Measurements from ENCODE around the gene C1orf53.

C1orf53 gene

DNA sequence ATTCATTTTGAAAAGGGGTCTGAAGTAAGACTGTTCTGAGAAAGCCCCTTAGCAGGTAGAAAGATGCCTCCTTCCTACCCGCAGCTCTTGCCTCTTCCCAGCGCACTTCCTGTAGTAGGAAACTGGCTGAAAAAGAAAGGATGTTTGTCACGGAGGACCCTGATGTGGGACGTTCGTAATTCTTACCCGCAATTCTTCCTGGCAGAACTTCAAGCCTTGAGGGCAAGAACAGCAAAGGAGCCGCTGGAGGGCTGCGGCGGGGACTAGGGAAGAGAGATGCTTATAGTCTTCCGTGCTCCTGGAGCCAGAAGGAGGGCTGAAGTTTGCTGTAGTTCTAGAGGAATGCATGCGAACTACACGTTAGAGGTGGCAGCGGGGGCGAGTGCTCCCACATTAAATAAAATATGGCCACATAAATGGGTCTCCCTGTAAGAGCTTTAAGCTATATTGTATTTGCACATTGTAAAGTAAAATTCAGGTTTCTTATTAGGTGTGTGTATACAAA is 6.3 kb downstream of the C1orf53 start:
- Histone ChIP-seq H3K27me3 (peaks cover 100% of the 10 kb centered on the region), H3K36me3 (no peaks in the 10 kb centered on the region), H3K4me1 (no peaks in the 10 kb centered on the region), H3K9ac (no peak overlapping the region), H3K27ac (no peak overlapping the region), H3K4me2 (no peak overlapping the region), H4K20me1 (peaks cover 98% of the 10 kb centered on the region), H3K4me3 (no peak overlapping the region), H3K9me3 (peaks cover 33% of the 10 kb centered on the region)
- no peak for TF ChIP-seq Cebpa-rat (IDR thresholded peaks at IDR 0.05)

DNA sequence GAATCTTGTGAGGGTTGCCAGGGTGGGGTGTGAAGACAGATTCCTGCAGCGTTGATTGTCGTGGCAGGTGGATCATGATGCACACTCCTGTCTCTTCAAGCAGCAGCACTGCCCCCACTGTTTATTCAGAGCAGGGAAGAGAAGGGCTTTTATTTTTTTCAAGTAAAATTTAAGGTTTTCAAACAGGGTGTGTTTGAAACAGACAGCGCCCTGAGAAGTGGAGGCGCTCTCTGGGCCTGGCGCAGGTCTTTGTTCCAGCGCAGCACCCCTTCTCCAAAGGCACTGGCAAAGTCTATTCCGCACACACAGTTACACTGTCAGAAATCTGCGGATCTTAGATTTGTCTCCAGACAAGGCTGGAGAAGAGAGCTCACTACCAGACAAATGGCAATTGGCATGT is 7.0 kb downstream of the C1orf53 start:
- no peak for TF ChIP-seq Cebpa-rat (IDR thresholded peaks at IDR 0.05)
- Histone ChIP-seq H3K4me3 (no peak overlapping the region), H3K36me3 (no peaks in the 10 kb centered on the region), H3K4me2 (no peak overlapping the region), H3K27me3 (peaks cover 100% of the 10 kb centered on the region), H4K20me1 (peaks cover 98% of the 10 kb centered on the region), H3K9me3 (peaks cover 33% of the 10 kb centered on the region), H3K27ac (no peak overlapping the region), H3K9ac (no peak overlapping the region), H3K4me1 (no peaks in the 10 kb centered on the region)

DNA sequence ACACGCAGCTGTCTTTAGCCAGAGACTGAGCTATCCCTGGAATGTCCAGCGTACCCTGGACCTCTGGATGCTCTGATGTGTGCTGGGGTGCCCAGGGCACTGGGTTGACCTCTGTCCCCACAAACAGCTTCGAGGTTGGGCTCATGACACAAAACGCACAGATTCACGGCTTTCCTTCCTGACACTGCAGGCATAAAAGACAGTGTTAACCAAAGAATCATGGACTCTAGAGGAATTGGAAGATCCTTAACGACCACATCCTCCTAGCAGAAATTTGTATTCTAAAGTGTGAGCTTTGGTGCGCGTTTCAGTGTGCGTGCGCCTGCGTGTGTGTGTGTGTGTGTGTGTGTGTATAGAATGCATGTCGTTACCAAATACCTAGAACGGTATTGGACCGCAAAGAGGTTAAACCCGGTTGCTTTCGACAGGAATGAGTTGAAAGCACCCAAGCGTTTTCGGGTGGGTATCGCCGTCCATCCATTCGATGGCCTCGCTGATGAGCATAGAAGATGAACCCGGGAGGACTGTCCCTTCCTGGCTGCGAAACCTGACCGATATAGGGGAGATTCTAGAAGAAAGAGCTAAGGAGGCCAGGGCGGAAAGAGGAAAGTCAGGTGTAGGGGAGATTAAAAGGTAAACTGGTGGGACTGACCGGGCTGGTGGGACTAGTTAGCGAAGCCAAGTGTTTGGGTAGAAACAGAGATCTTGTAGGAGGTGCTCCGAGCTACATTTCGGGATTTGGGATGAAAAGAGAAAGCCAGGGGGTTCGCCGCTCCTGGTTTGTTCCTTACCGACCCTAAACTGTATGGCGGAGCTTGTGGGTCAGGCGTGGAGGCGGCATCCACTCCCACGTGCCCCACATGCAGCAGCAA is 7.9 kb downstream of the C1orf53 start:
- no peak for TF ChIP-seq Cebpa-rat (IDR thresholded peaks at IDR 0.05)
- Histone ChIP-seq H3K4me1 (no peaks in the 10 kb centered on the region), H3K27me3 (peaks cover 100% of the 10 kb centered on the region), H3K9me3 (peaks cover 33% of the 10 kb centered on the region), H3K4me3 (no peak overlapping the region), H3K27ac (no peak overlapping the region), H3K36me3 (no peaks in the 10 kb centered on the region), H3K4me2 (no peak overlapping the region), H3K9ac (no peak overlapping the region), H4K20me1 (peaks cover 98% of the 10 kb centered on the region)

DNA sequence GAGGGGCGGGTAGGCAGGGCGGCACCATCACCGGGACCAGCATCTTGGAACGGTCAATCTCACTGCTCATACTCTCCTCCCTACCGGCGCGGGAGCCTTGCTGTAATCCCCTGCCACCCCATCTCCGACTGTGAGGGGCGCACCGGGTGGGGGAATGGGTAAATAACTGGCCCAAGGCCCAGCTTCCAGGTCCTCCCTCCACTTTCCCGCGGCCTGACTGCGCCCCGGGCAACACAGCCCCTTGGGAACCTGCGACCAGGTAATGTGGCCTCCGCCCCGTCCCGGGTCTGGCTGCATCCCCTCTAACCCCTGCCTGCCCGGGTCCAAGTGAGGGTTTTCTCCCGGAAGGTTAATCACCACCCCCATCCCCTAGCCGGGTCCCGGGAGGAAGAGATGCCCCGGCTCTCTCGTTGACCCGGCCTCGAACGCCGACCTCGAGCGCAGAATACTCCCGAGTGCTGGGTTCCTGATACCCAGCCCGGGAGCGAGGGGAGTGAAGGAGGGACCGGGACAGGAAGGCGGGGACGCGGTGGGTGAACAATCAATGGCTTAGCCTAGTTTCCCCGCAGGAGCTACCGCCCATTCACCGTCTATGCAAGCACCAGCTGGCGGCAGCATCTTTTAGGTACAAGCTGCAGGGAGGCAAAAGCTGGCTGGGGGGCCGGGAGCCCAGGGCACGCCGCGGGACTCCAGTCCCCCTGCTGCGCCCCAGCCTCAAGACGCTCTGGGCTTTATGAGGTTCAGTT is 8.9 kb downstream of the C1orf53 start:
- TF ChIP-seq Cebpa-rat (IDR thresholded peaks at IDR 0.05): no peak
- Histone ChIP-seq H4K20me1 (peaks cover 98% of the 10 kb centered on the region), H3K9ac (no peak overlapping the region), H3K27me3 (peaks cover 100% of the 10 kb centered on the region), H3K4me2 (no peak overlapping the region), H3K4me1 (no peaks in the 10 kb centered on the region), H3K4me3 (no peak overlapping the region), H3K36me3 (no peaks in the 10 kb centered on the region), H3K9me3 (peaks cover 33% of the 10 kb centered on the region), H3K27ac (no peak overlapping the region)

DNA sequence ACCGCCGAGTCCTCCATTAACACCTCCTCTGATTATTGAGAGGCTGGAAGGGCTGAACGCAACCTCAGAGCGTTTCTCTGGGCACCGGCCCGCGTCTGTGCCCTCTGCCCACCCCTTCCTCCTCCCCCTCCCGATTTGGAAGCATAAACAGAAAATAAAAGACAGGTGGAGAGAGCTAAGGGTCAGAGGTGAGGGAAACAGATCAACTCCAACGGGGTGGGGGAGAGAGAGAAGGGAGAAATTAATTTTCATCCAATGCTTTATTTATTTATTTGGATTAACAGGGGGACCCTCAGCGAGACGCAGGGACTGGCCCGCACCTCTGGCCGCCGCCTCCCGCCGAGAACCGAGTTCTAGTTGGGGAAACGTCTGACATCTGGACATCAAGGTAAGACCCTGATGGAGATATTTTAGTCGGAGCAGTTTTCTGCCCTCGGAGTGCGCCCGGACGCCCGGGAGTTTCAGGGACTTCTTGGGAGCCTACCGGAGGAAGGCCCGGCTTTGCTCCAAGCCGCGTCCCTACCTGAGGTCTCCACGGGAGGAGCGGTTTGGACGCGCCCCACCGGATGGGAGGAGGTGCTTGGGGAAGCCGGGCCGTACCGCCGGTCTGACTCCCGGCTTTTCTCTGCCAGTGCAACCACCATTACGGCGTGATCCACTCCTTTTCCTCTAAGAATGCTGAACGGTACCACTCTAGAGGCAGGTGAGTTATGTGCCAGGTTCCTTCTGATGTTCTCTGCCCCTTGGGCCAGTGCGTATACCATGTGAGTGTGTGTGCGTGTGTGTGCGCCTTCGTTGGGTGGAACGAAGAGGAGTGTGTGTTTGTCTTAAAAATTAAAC is 9.6 kb downstream of the C1orf53 start:
- peaks cover 100% of the 10 kb centered on the region for H3K27me3 ChIP-seq
- no peak for TF ChIP-seq Cebpa-rat (IDR thresholded peaks at IDR 0.05)

DNA sequence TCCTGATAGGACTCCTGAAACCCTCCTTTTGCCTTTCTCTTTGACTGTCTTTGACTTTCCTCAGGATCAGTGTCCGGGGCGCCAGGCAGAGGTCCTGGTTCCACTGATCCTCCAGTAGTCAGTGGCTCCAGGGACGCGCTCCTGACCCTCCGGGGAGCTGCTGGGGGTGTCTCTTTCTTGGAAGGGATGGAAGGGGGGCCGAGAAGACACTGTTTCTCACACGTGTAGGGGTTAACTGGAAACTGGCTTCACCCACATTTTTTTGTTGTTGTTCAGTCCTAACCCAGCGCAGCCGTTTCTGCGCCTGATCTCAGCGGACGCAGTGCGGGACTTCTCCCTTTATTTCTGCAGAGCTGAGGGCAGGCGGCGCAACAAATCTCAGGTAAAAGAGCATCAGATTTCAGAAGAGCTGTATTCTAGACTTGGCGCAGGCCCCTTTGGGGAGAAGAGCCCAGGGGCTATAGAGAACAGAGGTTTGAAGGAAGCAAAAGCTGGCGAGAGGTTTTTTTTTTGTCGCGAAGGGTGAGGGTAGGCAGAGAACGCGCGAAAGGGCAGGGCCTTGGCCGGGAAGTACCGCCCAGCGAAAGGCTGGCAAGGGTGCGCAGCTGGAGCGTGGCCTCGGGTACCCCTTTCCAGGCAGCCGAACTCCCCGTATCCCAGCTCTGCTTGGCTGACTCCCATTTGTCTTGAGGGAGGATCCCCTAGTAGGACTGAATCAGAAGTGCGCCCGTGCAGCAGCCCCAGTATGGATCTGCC is 10.5 kb downstream of the C1orf53 start:
- no peak overlapping the region for H3K27ac ChIP-seq
- no peak overlapping the region for H3K9ac ChIP-seq
- peaks cover 37% of the 10 kb centered on the region for H3K9me3 ChIP-seq
- peaks cover 100% of the 10 kb centered on the region for H3K27me3 ChIP-seq
- H3K4me1 ChIP-seq: no peaks in the 10 kb centered on the region
- no peaks in the 10 kb centered on the region for H3K36me3 ChIP-seq
- no peak overlapping the region for H3K4me3 ChIP-seq
- no peak overlapping the region for H3K4me2 ChIP-seq
- peaks cover 98% of the 10 kb centered on the region for H4K20me1 ChIP-seq
- no peak for TF ChIP-seq Cebpa-rat (IDR thresholded peaks at IDR 0.05)

More for the DNA sequence above, 9.6 kb downstream of the C1orf53 start:
- Histone ChIP-seq H3K36me3 (no peaks in the 10 kb centered on the region), H3K9ac (no peak overlapping the region), H3K27ac (no peak overlapping the region), H3K4me2 (no peak overlapping the region), H3K4me3 (no peak overlapping the region), H4K20me1 (peaks cover 98% of the 10 kb centered on the region), H3K4me1 (no peaks in the 10 kb centered on the region), H3K9me3 (peaks cover 33% of the 10 kb centered on the region)

DNA sequence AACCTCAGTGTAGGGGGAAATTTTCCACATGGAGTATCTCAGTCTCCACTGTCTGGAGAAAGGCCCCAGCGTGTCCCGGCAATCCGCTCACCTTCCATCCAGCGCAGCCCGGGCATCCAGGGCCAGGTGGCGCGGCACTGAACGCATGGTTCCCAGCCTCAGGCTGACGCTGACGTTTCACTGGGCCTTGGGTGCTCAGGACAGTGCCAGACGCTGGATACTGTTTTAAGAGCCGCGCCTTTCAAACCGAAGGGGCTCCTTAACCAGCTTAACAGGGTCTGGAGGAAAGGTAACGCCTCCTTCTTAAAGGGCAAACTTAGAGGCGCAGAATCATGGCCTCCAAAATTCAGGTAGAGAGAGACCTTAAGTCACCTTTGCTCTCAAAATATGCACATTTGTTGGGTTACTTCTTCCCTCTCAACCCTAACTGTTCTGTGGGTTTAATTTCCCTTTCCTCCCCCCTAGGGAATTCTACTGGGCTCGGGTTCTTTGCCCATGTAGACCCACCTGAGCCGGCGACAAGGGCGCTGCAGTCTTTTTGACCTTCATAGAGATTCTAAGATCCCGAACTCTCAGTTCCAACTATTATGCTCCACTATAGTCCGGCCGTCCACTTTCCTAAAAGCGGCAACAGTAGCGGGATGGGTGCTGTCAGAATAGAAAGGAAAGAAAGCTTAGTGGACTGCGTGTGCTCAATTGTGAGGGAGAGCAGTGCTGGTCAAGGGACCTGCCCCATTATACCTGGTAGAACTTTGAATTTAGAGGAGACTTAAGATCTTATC is 11.3 kb downstream of the C1orf53 start:
- H3K4me1 ChIP-seq: no peaks in the 10 kb centered on the region
- H3K4me3 ChIP-seq: no peak overlapping the region
- no peak overlapping the region for H3K27ac ChIP-seq
- peaks cover 98% of the 10 kb centered on the region for H4K20me1 ChIP-seq
- no peaks in the 10 kb centered on the region for H3K36me3 ChIP-seq
- TF ChIP-seq Cebpa-rat (IDR thresholded peaks at IDR 0.05): no peak
- peaks cover 100% of the 10 kb centered on the region for H3K27me3 ChIP-seq
- no peak overlapping the region for H3K4me2 ChIP-seq
- no peak overlapping the region for H3K9ac ChIP-seq
- peaks cover 42% of the 10 kb centered on the region for H3K9me3 ChIP-seq

DNA sequence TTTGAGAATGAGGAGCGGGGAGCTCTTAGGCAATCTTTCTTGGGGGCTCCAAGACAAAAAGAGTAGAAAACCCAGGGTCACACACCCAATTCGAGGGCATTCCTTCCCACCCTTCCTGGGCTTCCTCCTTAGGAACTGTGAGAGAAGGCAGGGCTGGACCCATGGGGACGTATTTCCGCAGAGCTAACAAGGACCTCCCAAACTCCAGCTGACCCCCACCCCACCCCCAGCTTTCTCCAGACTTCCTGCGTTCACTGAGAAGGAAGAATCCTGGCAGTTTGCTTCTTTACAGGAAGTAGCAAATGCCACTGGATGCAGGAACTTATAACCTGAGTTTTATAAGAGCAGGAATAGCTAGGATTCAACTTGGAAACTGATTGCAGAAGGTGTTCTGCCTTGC is 12.1 kb downstream of the C1orf53 start:
- Histone ChIP-seq H3K27me3 (peaks cover 100% of the 10 kb centered on the region), H3K4me1 (peaks cover 6% of the 10 kb centered on the region), H3K27ac (no peak overlapping the region), H3K9ac (no peak overlapping the region), H3K4me3 (no peak overlapping the region), H3K36me3 (no peaks in the 10 kb centered on the region), H3K4me2 (no peak overlapping the region), H3K9me3 (peaks cover 41% of the 10 kb centered on the region), H4K20me1 (peaks cover 98% of the 10 kb centered on the region)
- no peak for TF ChIP-seq Cebpa-rat (IDR thresholded peaks at IDR 0.05)

Data from BLaER1 (cell line).